ENCODE data around the gene LDLR.
"Not testable (repeated sequence)": the region's sequence is repeated elsewhere in the genome, so short reads cannot be mapped to it uniquely, and the experiment has no call there.

Gene LDLR

DNA sequence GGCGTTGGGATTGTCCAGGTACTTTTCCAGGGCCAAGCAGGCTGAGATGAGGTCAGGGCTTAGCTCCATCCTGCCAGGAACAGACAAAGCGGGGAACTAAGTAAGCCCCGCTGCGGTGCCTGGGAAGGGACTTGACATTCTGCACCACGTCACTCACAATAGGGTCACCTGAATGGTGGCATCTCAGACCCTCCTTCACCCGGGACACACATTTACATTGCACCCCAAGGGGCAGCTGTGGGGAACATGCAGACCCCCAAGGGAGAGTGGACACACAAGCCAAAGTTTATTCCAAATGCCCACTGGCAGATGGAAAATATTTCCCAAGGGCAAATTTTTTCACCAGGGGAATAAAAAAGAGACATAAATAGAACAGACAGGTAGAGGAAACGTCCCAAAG lies 86.7 kb downstream of the LDLR start:
- CTCF ChIA-PET = no interaction called here
- POLR2A ChIA-PET (ENCODE audit: low non-redundant PET) = no interaction called here
- TF ChIP-seq, protein P1, sequence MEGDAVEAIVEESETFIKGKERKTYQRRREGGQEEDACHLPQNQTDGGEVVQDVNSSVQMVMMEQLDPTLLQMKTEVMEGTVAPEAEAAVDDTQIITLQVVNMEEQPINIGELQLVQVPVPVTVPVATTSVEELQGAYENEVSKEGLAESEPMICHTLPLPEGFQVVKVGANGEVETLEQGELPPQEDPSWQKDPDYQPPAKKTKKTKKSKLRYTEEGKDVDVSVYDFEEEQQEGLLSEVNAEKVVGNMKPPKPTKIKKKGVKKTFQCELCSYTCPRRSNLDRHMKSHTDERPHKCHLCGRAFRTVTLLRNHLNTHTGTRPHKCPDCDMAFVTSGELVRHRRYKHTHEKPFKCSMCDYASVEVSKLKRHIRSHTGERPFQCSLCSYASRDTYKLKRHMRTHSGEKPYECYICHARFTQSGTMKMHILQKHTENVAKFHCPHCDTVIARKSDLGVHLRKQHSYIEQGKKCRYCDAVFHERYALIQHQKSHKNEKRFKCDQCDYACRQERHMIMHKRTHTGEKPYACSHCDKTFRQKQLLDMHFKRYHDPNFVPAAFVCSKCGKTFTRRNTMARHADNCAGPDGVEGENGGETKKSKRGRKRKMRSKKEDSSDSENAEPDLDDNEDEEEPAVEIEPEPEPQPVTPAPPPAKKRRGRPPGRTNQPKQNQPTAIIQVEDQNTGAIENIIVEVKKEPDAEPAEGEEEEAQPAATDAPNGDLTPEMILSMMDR (conservative IDR thresholded peaks at IDR 0.05; ENCODE audit: low read depth) = no peak
- DNase-seq (ENCODE audit: low spot score) = no peak
- no peak overlapping the region for H3K27ac ChIP-seq

DNA sequence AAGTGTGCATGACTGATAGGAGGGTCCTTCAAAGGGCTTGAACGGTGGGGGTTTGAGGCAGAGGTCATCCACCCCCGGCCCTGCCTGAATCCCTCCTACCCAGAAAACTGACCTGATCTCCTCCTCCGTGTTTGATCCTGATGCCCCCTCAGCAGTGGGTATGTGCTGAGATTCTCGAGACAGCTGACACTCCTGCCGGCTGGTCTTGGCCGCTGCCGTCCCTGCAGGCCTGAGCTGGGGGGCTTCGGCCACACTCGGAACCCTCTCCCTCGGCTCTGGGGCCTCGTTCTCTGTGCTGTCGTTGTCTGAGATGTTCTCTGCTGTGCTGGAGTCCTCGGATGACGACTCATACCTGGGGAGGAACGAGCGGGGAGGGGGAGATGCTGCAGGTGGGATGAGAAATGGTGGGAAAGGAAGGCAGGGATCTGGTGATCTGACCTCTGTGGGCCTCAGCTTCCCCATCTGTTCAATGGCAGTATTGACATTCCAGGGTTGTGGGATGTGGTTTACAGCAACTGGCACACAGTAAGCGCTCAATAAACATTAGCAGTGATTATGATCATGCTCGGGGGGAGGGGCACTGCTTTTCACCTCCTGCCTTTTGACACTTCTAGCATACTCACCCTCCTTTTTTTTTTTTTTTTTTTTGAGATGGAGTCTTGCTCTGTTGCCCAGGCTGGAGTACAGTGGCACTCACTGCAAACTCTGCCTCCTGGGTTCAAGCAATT lies 87.4 kb downstream of the LDLR start:
- no peak overlapping the region for H3K27ac ChIP-seq
- TF ChIP-seq, protein P1 (conservative IDR thresholded peaks at IDR 0.05; ENCODE audit: low read depth) = no peak
- no peak for DNase-seq (ENCODE audit: low spot score)
- ChIA-PET CTCF (no interaction called here), POLR2A (ENCODE audit: low non-redundant PET) (no interaction called here)

DNA sequence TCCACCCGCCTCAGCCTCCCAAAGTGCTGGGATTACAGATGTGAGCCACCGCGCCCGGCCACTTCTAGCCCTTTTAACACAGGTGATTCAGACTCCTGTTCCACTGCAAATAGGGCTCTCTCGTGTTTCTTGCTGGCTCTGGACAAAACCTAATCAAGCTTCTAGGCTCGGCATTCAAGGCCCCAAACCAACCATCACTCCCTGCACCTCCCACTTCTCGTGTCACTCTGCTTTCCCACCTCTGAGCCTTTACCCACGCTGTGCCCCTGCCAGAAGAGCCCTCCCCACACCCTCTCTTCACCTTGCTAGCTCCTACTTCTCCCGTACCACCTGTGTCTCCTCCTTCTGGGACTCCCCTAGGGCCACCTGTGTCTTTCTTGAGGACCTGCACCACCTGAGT lies 88.3 kb downstream of the LDLR start:
- DNase-seq (ENCODE audit: low spot score) = no peak
- ChIA-PET CTCF (no interaction called here), POLR2A (ENCODE audit: low non-redundant PET) (no interaction called here)
- TF ChIP-seq, protein P1 (conservative IDR thresholded peaks at IDR 0.05; ENCODE audit: low read depth) = no peak
- peak overlapping the region; percentile 21; the same call in 1 of the 2 replicates for H3K27ac ChIP-seq

DNA sequence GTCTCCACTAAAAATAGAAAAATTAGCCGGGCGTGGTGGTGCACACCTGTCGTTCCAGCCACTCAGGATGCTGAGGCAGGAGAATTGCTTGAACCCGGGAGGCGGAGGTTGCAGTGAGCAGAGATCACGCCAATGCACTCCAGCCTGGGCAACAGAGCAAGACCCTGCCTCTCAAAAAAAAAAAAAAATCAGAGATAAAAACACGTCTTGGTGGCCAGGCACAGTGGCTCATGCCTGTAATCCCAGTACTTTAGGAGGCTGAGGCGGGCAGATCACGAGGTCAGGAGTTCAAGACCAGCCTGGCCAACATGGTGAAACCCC lies 89.8 kb downstream of the LDLR start:
- peak overlapping the region; percentile 40; the same call in 1 of the 2 replicates for H3K27ac ChIP-seq
- DNase-seq (ENCODE audit: low spot score); CTCF ChIA-PET; POLR2A ChIA-PET (ENCODE audit: low non-redundant PET): not testable (repeated sequence)

DNA sequence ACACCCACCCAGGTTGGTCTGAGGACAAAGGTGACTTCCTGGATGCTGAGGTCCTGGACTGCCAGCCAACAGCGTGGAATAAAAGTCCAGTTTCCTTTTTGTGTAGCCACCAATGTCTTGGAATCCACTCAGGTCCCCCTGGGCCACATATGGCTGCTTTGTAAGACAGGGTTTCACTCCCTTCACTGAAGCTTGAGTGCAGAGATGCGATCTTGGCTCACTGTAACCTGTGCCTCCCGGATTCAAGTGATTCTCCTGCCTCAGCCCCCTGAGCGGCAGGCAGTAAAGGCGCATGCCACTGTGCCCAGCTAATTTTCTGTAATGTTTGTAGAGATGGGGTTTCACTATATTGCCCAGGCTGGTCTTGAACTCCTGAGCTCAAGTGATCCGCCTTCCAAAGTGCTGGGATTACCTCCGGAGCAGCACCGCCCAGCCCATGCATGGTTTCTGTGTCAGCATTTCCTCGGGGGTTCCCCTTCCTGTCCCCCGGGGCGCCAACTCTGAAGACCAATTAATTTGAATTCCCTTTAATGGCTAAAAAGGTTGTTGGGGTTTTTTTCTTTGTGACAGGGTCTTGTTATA lies 90.5 kb downstream of the LDLR start:
- TF ChIP-seq, protein P1 (conservative IDR thresholded peaks at IDR 0.05; ENCODE audit: low read depth) = no peak
- peak overlapping the region; percentile 40 for H3K27ac ChIP-seq
- DNase-seq (ENCODE audit: low spot score) = no peak
- CTCF ChIA-PET = interaction anchor here (0.6 kb wide), 1 partner anchor 25 kb away, joined by 4 read pairs; no protein-coding TSS in a partner anchor
- POLR2A ChIA-PET (ENCODE audit: low non-redundant PET) = no interaction called here

DNA sequence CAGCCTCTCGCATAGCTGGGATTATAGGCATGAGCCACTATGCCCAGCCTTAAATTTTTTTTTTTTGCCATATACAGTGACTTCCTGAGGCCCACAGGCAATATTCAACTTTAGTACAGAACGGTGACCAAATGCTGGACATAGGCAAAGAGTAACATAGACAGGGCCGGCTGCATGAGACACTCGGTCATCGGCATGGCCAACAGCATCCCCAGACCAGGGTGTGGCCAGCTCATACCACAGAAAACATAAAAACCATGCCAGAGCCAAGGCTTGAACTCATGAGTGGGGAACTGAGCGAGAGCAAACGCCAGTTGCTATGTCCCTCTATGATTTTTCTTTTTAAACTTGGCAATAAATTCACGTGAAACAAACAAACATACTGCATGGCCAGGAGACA lies 91.1 kb downstream of the LDLR start:
- POLR2A ChIA-PET (ENCODE audit: low non-redundant PET) = no interaction called here
- TF ChIP-seq, protein P1 (conservative IDR thresholded peaks at IDR 0.05; ENCODE audit: low read depth) = no peak
- CTCF ChIA-PET = interaction anchor here (0.6 kb wide), 1 partner anchor 26 kb away, joined by 4 read pairs; no protein-coding TSS in a partner anchor
- DNase-seq (ENCODE audit: low spot score) = no peak
- H3K27ac ChIP-seq = peak overlapping the region; percentile 40; the same call in 1 of the 2 replicates

DNA sequence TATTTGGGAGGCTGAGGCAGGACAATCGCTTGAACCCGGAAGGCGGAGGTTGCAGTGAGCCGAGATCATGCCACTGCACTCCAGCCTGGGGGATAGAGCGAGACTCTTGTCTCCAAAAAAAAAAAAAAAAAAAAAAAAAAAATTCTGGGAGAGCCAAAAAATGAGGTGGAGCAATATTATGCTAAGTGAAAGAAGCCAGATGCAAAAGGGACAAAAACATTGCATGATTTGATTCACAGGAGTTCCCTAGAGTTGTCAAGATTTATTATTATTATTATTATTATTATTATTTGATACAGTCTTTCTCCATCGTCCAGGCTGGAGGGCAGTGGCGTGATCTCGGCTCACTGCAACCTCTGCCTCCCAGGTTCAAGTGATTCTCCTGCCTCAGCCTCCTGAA lies 91.7 kb downstream of the LDLR start:
- DNase-seq (ENCODE audit: low spot score); POLR2A ChIA-PET (ENCODE audit: low non-redundant PET); CTCF ChIA-PET: not testable (repeated sequence)
- H3K27ac ChIP-seq = peak overlapping the region; percentile 40; the same call in 1 of the 2 replicates

Measured in RWPE1 (cell line).